ENCODE data around the gene ZNF892.

Gene ZNF892
- 5.2 to 8.3 (median 7.6) reads per million in 4 donors for total RNA-seq

GRCh38 chr2:95207111-95207961 is at the start of gene ZNF892:
TSS of gene ZNF892 (plus strand) at chr2:95207521. CDS start at chr2:95207816, 295 bp downstream.
- DNase-seq: peak; percentile 50 to 83 (median 66)

GRCh38 chr2:95158441-95158840 is 48.9 kb upstream of the ZNF892 start:
- DNase-seq: no peak

GRCh38 chr2:95158891-95159619 is 48.3 kb upstream of the ZNF892 start:
- peak in 2 of 5 donors; percentile 1 to 30 for DNase-seq

- DNase-seq: peak; percentile 60 to 81 (median 72)
Measured at GRCh38 chr2:95159690-95160449, 47.5 kb upstream of the ZNF892 start, which contains the start of gene ZNF514. TSS of gene ZNF514 (minus strand) at chr2:95159848. CDS start at chr2:95153253, 6,595 bp downstream.

GRCh38 chr2:95165030-95165370 is 42.3 kb upstream of the ZNF892 start:
- DNase-seq: no peak

GRCh38 chr2:95165371-95166064 is 41.8 kb upstream of the ZNF892 start, which contains the start of gene ZNF2:
TSS of gene ZNF2 (plus strand) at chr2:95165809. CDS start at chr2:95176227, 10,418 bp downstream.
- DNase-seq: peak; percentile 93 to 97 (median 96)

- DNase-seq: no peak
Measured at GRCh38 chr2:95166065-95166763, 41.1 kb upstream of the ZNF892 start.

GRCh38 chr2:95171902-95172301 is 35.4 kb upstream of the ZNF892 start:
- no peak for DNase-seq

GRCh38 chr2:95174031-95174542 is 33.2 kb upstream of the ZNF892 start:
- DNase-seq: no peak

- DNase-seq: no peak
Measured at GRCh38 chr2:95179451-95179850, 27.9 kb upstream of the ZNF892 start.

- no peak for DNase-seq
Measured at GRCh38 chr2:95181774-95182173, 25.5 kb upstream of the ZNF892 start.

- DNase-seq: no peak
Measured at GRCh38 chr2:95185197-95185596, 22.1 kb upstream of the ZNF892 start.

- no peak for DNase-seq
Measured at GRCh38 chr2:95185973-95186372, 21.3 kb upstream of the ZNF892 start.

- DNase-seq: peak in 2 of 5 donors; percentile 7 to 29
Measured at GRCh38 chr2:95192956-95193355, 14.4 kb upstream of the ZNF892 start.

GRCh38 chr2:95203911-95204310 is 3.4 kb upstream of the ZNF892 start:
- no peak for DNase-seq

GRCh38 chr2:95204396-95204795 is 2.9 kb upstream of the ZNF892 start:
- no peak for DNase-seq

- no peak for DNase-seq
Measured at GRCh38 chr2:95206096-95206495, 1.2 kb upstream of the ZNF892 start.

GRCh38 chr2:95208106-95208505 is 785 bp downstream of the ZNF892 start:
- no peak for DNase-seq

- DNase-seq: no peak
Measured at GRCh38 chr2:95215018-95215612, 7.8 kb downstream of the ZNF892 start.

- DNase-seq: no peak
Measured at GRCh38 chr2:95220449-95220848, 13.1 kb downstream of the ZNF892 start.

- no peak for DNase-seq
Measured at GRCh38 chr2:95225658-95226057, 18.3 kb downstream of the ZNF892 start.

All from T-helper 1 cell (primary cell).